PC-9 (cell line): ENCODE measurements around the gene RCN1. TPM values are rescaled to one million over a fixed set of nuclear protein-coding genes. Genes with fewer than 3 reads are reported as not detected.

Experiments used
- BruUV-seq: library from RNA; stranded (reverse); fragments of 400-500 nt; replicated peaks from 2 replicates; lab custom pipeline; 2021; lab: Mats Ljungman, UMichigan
- CTCF ChIA-PET: fragments of 300-600 bp; sonication (Branson Sonifier 250); formaldehyde crosslinking; loops from one replicate; lab custom pipeline; 2022; ENCODE audit warnings: antibody characterized with exemption; lab: Charles Lee
- POLR2A ChIA-PET: fragments of 300-600 bp; sonication (Branson Sonifier 250); formaldehyde crosslinking; loops from one replicate; lab custom pipeline; 2022; ENCODE audit warnings: antibody characterized with exemption; ENCODE audit not compliant: unreplicated experiment; lab: Charles Lee
- DNase-seq, 2 experiments: peaks; one replicate each; pipeline versions ENCODE4 v3.0.0 to v3.0.0-alpha.2; 2015 to 2022; ENCODE audit warnings: mixed read lengths in 1 of 2
- H2AFZ ChIP-seq: fragments of 200-600 bp; sonication (generic); 2 replicates; pipeline ENCODE4 v1.8.1; 2017; ENCODE audit warnings: antibody characterized with exemption
- H3F3A ChIP-seq: fragments of 200-600 bp; sonication (generic); 2 replicates; pipeline ENCODE4 v1.8.1; 2017; ENCODE audit warnings: antibody characterized with exemption, mild to moderate bottlenecking, low read depth; ENCODE audit not compliant: insufficient read depth
- H3K27ac ChIP-seq: fragments of 200-600 bp; sonication (generic); 2 replicates; pipeline ENCODE4 v1.6.1; 2016; ENCODE audit warnings: mixed run types
- H3K27me3 ChIP-seq: fragments of 200-600 bp; sonication (generic); 2 replicates; pipeline ENCODE4 v1.6.1; 2016; ENCODE audit warnings: low read depth, mixed run types; ENCODE audit not compliant: insufficient read depth
- H3K36me3 ChIP-seq: fragments of 200-600 bp; sonication (generic); 2 replicates; pipeline ENCODE4 v1.6.1; 2016; ENCODE audit warnings: low read depth, mixed run types
- H3K4me1 ChIP-seq: fragments of 200-600 bp; sonication (generic); replicated peaks from 2 replicates; pipeline ENCODE4 v1.6.1; 2016; ENCODE audit warnings: mixed run types; ENCODE audit not compliant: insufficient read depth
- H3K4me2 ChIP-seq: fragments of 200-600 bp; sonication (generic); 2 replicates; pipeline ENCODE4 v1.6.1; 2017; ENCODE audit warnings: mixed run types
- H3K4me3 ChIP-seq: fragments of 200-600 bp; sonication (generic); 2 replicates; pipeline ENCODE4 v1.6.1; 2016; ENCODE audit warnings: mixed run types
- H3K79me2 ChIP-seq: fragments of 200-600 bp; sonication (generic); 2 replicates; pipeline ENCODE4 v1.6.1; 2017; ENCODE audit warnings: low read depth, mixed run types
- H3K9me2 ChIP-seq: fragments of 200-600 bp; sonication (generic); 2 replicates; pipeline ENCODE4 v1.8.1; 2017; ENCODE audit warnings: mild to moderate bottlenecking; ENCODE audit not compliant: insufficient read depth
- H3K9me3 ChIP-seq: fragments of 200-600 bp; sonication (generic); 2 replicates; pipeline ENCODE4 v1.8.1; 2016; ENCODE audit warnings: low read depth; ENCODE audit not compliant: insufficient read depth
- H4K20me1 ChIP-seq: fragments of 200-600 bp; sonication (generic); 2 replicates; pipeline ENCODE4 v1.8.1; 2017; ENCODE audit not compliant: insufficient read depth
- CTCF ChIP-seq: fragments of 200-600 bp; sonication (generic); conservative IDR thresholded peaks from 2 replicates; pipeline ENCODE4 v1.6.1; 2017; ENCODE audit warnings: mixed run types, antibody characterized with exemption, mild to moderate bottlenecking, moderate library complexity
- EZH2 ChIP-seq: fragments of 200-600 bp; sonication (generic); IDR thresholded peaks from 2 replicates; pipeline ENCODE4 v1.8.0; 2017; ENCODE audit warnings: antibody characterized with exemption, low read depth
- intact Hi-C: fragments of 100-400 bp; cut with micrococcal nuclease; formaldehyde crosslinking; loops from one replicate; pipeline ENCODE4 v1.10.0; 2022; ENCODE audit not compliant: unreplicated experiment
- total RNA-seq: library from RNA; stranded (reverse); gene quantifications from 2 replicates; pipeline ENCODE4 v1.2.3, GENCODE V29; 2021

RCN1 gene
- total RNA-seq, 1 experiment from 2014 or later: 206 TPM

- CTCF ChIA-PET: no interaction called here
- POLR2A ChIA-PET: no interaction called here
These were observed 24.8 kb upstream of the RCN1 start for GRCh38 chr11:32065865-32066629.

GRCh38 chr11:32068134-32068870, 22.6 kb upstream of the RCN1 start:
- Histone ChIP-seq H3K4me2 (no peak overlapping the region), H2AFZ (no peak overlapping the region), H3K36me3 (no peaks in the 10 kb centered on the region), H3F3A (no peaks in the 10 kb centered on the region), H3K27ac (no peak overlapping the region), H3K27me3 (0 out of 2 replicates have a peak, but pooled peaks cover 8% of the 10 kb centered on the region), H3K4me1 (peaks cover 28% of the 10 kb centered on the region), H3K4me3 (no peak overlapping the region), H3K9me3 (no peaks in the 10 kb centered on the region), H3K79me2 (no peaks in the 10 kb centered on the region), H3K9me2 (no peaks in the 10 kb centered on the region), H4K20me1 (no peaks in the 10 kb centered on the region)
- intact Hi-C loops: no loop called here
- POLR2A ChIA-PET: interaction anchor here (0.6 kb wide), 1 partner anchor 951 kb away, joined by 4 read pairs; no protein-coding TSS in a partner anchor
- BruUV-seq: no TSS peak
- CTCF ChIA-PET: no interaction called here
- TF ChIP-seq CTCF (no peak), EZH2 (no peak)
- no peak for DNase-seq

More at GRCh38 chr11:32065865-32066629, 24.8 kb upstream of the RCN1 start:
- Histone ChIP-seq H3K9me2 (no peaks in the 10 kb centered on the region), H4K20me1 (no peaks in the 10 kb centered on the region), H3K4me2 (no peak overlapping the region), H3K4me3 (no peak overlapping the region), H3K4me1 (peaks cover 14% of the 10 kb centered on the region), H2AFZ (no peak overlapping the region), H3K9me3 (no peaks in the 10 kb centered on the region), H3K27me3 (0 out of 2 replicates have a peak, but pooled peaks cover 8% of the 10 kb centered on the region), H3K79me2 (no peaks in the 10 kb centered on the region), H3K27ac (no peak overlapping the region), H3K36me3 (no peaks in the 10 kb centered on the region), H3F3A (no peaks in the 10 kb centered on the region)
- no TSS peak for BruUV-seq
- intact Hi-C loops: no loop called here
- no peak for TF ChIP-seq CTCF
- no peak for TF ChIP-seq EZH2
- DNase-seq: no peak

- ChIA-PET POLR2A (no interaction called here), CTCF (interaction anchor here (0.7 kb wide), 1 partner anchor 306 kb away, joined by 7 read pairs; no protein-coding TSS in a partner anchor)
- no peaks in the 10 kb centered on the region for H3K9me2 ChIP-seq
- H4K20me1 ChIP-seq: no peaks in the 10 kb centered on the region
- H3K4me3 ChIP-seq: no peak overlapping the region
- BruUV-seq: no TSS peak
- H3K4me1 ChIP-seq: peaks cover 28% of the 10 kb centered on the region
- no peaks in the 10 kb centered on the region for H3K36me3 ChIP-seq
- intact Hi-C loops: loop anchor here (5.0 kb wide), 1 partner anchor 83 kb away; no protein-coding TSS in a partner anchor
- H3K27ac ChIP-seq: no peak overlapping the region
- H3K9me3 ChIP-seq: no peaks in the 10 kb centered on the region
- no peak overlapping the region for H2AFZ ChIP-seq
- TF ChIP-seq EZH2 (no peak), CTCF (no peak)
- 0 out of 2 replicates have a peak, but pooled peaks cover 8% of the 10 kb centered on the region for H3K27me3 ChIP-seq
- H3F3A ChIP-seq: no peaks in the 10 kb centered on the region
- H3K79me2 ChIP-seq: no peaks in the 10 kb centered on the region
- DNase-seq: peak; percentile 18 to 48
- no peak overlapping the region for H3K4me2 ChIP-seq
These were observed 21.4 kb upstream of the RCN1 start for GRCh38 chr11:32069361-32070058.
